HG03457 (cell line): ENCODE results near the gene ACVR1.

ENCODE experiments used
- ATAC-seq: cut with Tn5 transposase; IDR thresholded peaks from one replicate; pipeline ENCODE4 v1.9.1; 2021; ENCODE audit warnings: moderate number of reproducible peaks; ENCODE audit not compliant: unreplicated experiment

Gene ACVR1

DNA sequence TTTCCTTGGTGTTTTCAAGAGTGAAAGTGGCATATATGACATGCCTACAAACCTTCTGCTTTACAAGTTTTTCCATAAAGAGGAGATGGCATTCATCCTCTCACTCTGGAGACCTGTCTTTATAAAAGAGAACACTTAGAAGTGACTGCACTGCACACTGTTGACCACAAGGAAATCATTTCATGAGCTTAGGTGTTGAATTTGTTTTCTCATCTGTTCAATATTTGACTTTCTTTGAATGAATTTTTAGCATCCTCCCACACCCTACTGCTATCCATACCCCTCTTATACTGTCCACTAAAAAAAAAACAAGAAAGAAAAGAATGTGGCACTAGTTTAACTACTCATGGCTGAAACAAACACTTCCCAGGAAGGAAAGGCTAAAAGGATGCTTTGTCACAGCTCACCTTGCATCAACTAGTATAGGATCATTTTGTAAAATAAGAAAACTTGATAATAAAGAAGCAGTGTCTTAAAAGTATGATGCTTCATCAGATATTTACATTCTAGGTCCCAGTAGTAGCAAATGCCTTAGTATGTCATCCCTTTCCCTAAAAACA, 83.0 kb downstream of the ACVR1 start:
- ATAC-seq = no peak

DNA sequence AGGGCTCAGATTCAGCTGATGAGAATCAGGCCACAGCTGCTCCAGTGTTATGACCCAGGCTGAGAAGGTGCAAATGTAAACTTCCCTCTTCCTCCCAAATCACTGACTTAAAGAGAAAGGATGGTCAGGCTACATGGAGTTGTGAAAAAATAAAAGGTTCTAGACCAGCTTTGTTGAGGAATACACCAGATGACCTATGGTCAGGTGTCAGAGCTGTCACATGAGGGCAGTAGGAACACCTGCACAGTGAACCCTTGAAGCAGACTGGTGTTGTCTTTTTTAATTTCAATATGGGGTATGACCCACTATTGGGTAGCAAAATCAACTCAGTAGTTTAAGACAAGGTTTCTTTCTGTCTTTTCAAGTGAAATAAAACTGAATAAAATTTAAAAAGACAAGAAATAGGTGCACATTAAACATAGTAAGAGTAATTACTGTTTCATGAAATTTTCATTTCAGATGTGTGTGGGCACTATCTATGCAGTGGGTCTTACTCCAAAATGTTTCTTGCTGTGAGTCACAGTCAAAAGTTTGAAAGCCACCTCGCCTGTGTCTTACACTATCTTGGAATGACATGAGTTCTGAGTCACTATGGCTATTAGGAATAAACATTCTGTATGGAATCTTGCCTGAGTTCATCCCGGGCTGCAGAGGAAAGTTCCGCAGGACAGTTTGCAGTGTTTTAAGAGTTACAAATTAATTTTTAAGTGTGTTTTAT, 83.6 kb downstream of the ACVR1 start:
- no peak for ATAC-seq

DNA sequence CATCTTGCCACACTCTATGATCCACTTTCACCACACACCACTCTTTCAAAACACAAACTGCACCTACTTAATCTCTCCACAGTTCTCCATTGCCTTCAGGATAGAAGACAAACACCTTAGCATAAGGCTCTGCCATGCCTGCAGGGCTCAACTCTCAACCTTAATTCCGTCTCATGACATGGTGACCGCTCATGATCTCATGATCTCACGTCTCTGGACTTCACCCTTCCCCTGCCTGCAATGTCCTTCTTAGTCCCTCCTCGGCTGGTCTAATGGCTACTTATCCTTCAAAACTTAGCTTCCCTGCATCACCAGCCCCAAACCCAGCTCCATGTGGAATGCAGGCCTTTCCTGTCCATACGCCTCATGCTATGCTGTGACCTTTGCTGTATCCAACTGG, 85.3 kb downstream of the ACVR1 start:
- ATAC-seq = no peak

DNA sequence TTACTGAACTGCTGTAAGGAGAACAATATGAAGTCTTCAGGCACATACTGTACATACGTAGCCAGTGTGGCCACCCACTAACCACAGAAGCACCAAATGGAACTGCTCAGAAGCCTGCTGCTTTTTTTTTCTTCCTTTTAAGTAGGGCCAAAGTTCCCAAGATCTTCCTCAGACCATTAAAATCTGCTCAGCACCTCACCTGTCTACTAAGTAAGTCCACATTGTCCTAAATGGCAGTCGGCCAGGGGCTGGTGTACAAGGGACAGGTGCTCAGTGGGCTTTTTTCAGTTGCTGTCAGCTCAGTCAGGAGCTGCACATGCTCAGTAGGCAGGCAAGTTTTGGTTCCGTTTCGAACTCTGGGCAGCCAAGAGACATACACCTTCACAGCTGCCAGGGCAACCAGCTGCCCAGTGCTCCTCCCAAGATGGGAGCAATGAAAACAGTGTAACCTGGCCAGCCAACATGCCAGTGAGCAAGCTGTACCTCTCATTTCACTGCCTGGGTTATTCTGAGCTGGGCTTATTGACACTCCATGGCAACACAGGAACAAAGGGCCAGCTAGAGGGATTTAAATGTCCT, 86.1 kb downstream of the ACVR1 start:
- ATAC-seq = no peak

DNA sequence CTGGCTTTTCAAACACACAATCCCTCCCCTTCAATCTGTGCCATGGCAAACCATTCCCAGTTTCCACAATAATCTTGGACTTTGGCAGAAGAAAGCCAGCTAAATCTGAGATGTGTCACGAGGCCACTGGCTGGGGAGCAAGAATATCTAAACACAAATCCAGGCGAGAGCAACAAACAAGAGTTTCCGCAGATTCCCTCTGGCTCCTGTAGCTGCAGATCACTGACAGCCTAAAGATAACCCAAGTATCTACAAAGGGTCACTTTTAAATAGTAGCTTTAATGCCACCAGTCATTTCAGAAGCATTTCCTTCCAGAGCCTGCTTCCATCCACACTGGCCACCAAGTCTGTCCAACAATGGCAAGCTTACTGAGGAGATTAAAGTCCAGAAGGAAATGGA, 86.9 kb downstream of the ACVR1 start:
- ATAC-seq = no peak

DNA sequence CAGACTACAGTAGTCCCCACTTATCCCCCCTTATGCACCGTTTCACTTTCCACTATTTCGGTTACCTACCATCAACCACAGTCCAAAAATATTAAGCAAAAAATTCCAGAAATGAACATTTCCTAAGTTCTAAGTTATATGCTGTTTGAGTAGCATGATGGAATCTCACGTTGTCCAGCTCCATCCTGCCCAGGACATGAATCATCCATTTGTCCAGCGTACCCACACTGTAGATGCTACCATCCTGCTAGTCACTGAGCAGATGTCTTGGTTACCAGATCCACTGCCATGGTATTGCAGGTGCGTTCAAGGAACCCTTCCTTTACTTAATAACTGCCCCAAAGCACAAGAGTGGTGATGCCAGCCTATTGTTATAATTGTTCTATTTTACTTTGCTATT, 87.9 kb downstream of the ACVR1 start:
- no peak for ATAC-seq

DNA sequence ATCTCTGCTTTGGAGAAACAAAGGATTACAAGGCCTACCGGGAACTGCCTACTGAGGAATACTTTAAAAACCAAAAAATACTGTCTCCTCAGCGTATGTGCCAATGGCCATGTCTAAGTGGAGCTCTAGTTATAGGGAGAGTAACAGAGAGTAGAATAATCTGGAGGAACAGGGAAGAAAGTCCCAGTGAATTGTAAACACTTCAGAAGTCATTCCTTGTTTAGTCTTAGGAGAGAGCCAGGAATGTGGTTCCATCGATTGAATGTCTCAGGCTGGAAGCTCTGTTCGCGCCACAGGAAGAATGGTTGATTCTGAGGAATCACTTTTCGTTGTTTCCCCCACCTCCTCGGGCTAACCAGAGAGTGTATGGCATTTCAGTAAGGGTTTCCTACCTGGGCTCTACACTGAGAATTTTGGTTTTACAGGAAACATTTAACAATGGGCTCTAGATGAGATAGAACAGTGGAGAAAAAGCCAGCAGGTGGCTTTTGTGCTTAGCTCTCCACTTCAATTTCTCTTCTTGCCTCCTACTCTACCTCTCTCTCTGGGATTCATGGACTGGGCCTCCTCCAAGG, 88.7 kb downstream of the ACVR1 start:
- no peak for ATAC-seq

DNA sequence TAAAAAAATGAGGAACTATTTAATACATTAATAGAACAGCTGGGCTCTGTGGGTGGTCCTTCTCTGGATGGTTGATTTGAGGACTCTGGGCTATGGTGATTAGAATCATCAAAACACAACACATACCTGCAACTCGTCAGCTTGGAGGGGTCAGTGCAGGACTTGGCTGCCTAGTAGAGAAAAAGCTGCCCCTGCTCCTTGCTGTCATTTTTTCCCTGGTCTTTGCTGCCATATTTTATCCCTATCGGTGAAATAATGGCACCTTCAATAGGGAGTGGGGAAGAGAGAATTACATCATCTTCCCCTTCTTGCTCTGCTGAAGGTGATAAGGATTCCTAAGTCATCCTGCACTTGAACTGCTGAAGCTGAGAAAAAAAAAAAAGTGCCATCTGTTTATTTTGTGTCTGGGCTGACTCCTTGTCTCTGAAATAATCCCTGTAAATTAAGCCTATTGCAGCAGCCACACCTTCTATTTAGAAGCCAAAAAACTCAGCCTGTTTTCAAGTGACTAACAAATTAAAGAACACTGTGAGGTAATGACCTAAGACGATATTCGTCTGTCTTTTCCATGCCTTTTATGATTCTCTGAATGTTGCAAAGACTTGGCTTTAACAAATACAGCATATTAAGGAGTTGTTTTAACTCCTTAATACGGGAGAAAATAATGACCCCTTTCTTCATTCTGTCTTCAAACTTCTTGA, 89.3 kb downstream of the ACVR1 start:
- no peak for ATAC-seq

DNA sequence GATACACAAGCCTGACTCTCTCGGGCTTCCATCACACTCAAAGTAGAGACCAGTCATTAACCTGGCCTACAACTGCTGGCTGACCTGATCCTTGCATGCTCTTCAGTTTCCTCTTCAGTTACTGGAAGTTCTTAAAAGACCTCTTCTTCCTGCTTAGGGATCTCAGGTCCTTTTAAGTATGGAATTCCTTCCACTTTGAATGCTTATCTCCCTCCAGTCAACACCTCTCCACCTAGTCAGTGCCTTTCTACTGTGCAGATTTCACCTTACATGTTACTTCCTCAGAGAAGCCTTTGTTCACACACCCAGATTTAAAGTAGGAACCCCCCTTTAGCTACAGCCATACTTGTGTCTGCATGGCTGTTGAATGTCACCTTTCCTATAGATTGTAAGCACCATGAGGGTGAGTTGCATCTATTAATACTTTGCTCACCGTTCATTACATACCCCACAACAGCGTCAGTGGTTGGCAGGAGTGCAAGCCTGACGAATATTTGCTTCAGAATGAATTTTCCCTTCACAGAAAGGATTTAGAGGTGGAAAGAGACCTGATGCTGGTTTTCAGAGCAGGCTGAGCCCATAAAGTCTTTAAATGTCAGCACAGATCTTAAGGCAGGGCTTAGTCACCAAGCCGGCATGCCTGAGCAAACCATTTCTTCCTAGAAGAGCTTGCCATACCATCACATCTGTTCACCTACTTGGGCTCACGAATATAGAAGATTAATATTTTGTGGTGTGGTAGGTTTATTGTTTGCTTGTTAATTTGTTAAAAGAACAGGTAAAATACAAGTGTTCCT, 90.1 kb downstream of the ACVR1 start:
- no peak for ATAC-seq

DNA sequence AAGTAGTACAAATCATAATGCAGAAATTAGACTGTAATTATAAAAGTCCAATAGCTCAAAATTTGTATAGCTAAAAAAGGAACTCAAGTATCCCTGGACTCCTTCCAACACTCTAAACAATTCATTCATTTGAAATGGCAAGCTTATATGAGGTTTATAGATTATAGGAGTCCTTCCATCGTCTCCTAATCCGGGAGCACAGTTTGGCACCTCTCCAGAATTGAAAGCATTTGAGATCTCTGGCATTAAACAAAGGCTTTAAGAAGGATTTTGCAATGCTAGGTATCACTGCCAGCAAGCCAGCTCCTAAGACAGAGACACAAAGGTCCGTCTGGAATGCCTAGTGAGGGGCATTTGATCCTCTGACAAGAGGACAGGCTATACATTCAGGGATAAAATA, 90.9 kb downstream of the ACVR1 start:
- ATAC-seq = no peak

DNA sequence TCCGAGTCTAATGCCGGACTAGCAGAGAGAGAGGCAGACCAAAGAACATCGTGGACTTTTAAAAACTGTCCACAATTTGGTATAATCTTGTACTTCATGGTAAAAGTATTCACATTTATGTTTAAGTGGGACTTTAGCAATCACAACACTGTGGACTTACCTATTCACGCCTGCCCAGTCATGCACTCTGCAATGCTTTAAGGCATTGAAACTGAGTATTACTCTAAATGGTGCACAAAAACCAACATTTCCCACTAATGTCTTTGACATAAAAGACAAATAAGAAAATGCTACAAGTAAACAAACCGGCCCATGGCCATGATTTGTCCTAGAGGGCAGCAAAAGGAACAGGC, 91.3 kb downstream of the ACVR1 start:
- no peak for ATAC-seq

DNA sequence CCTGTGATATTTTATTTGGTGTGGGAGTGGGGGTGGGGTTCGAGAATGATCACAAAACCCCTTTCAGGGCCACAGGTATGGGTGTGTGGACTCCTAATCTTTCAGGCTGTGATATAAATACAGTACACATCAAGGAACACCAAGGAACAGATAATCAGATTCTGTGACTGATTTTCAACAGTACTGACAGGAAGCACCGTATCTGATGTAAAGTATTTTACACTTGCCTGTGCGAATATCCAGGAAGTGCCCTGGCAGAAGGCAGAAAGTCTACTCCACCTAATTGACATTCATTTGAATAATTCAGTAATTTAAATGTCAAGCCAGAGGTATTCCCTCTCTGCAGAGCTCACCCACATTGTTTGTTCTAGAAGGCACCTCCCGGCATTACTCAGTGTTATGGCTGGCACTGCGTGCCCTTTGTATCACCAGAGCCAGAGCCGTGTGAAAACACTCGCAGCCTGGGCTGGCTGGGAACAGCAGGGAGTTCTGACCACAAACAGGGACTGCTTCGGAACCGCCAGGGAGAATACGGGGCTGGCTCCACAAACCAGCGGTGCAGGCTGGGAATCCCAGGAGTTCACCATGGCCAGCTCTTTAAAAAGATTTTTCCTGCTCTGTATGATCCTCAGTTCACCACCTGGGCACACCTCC, 91.8 kb downstream of the ACVR1 start:
- ATAC-seq = no peak

DNA sequence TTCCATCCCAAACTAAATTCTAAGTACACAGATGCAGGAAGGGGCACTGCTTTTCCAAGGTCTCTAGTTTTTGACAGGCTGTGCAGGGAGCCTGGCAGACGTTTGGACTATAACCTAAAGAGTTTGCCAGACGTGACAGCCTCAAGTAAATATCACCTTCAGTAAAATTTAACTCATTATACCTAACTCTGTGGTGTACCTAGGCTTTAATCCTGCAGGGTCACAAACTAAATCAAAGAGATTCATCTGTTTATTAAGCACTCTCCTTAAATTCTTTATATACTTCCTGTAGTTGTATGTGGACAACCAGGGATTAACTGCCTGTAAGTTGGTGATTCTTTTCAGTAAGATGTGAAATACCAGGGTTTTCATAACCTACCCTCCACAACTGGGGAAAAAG, 92.9 kb downstream of the ACVR1 start:
- no peak for ATAC-seq

DNA sequence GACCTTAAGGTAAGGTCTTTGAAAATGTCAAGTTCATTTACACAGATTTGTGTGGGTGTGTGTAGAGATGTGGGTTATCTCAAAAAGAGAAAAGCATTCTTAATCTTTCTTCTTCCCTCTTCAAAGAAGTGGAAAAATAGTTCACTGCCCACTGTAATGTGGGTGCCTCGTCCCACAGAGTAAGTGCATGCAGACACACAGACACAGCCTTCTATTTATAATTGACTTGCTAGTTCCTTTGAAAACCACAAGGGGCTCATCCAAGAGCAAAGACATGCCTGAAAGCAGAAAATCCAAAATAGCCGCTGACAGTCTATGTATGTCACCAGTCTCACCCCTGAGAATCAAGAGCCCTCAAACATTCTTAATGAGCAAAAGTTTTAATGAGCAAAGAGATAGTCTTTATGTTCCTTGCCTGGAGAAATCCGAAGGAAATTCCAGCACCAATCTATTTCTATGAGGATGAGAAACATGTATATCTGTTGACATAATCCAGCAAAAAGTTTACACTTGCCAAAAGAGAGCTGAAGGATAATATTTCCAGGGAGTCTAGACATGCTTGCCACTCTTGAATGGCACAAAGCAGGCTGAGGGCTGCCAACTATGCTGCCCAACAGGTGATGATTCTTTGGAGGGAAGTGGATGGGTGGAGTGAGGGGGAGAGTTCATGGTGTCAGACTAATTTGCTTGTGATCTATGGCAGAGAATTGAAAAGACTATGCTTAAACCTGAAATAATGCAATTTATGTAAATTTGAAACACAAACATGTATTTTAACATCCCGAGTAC, 93.9 kb downstream of the ACVR1 start:
- ATAC-seq = no peak

DNA sequence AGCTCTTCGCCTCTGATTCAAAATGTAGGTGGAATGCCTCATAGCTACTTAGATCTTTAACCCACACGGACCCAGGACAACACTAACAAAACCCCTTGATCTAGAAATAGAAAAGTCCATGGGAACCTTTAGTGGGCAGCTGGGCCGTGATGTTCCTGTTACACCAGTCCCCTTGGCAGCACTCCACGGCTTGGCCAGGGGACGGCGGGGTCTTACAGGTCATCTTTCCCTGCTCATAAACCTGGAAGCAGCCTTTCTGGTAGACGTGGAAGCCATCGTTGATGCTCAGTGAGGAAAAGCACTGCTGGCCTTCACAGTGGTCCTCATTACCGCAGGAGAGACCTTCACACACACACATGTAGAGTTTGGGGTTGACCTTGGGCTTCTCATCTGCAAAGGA, 95.9 kb downstream of the ACVR1 start:
- ATAC-seq = no peak

DNA sequence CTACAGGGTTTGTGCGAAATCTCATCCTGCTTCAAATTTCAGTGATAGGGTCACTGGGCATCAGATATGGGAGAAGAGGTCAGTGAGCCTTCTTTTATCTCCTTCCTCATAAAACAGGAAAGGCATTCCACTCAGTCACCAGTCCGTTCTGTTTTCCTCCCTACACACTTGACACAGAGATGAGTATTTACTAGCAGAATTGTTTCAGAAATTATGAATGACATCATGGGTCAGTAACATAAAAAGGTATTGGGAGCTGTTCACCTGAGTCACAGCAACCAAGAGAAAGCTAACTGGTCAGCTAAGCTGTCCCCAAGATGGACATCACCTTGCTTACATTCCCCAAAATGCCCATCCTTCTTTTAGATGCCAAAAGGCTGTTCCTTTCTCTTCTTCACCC, 96.3 kb downstream of the ACVR1 start:
- ATAC-seq = no peak

DNA sequence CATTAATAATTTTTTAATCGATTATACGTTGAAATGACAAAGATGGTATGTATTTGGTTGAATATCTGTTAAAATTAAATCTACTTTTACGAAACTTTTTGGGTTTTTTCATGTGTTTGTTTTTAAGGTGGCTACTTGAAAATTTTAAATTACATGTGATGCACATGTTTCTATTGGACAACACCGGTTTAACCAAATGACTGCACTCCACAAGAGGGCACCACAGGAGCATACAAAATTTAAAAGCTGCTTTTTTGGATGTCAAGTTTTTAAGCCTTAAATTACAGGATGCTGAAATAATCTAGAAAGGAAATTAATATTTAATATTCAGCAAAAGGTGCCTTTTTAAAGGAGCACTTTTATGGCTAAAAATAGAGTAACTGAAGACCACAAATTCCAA, 98.7 kb downstream of the ACVR1 start:
- ATAC-seq = no peak

DNA sequence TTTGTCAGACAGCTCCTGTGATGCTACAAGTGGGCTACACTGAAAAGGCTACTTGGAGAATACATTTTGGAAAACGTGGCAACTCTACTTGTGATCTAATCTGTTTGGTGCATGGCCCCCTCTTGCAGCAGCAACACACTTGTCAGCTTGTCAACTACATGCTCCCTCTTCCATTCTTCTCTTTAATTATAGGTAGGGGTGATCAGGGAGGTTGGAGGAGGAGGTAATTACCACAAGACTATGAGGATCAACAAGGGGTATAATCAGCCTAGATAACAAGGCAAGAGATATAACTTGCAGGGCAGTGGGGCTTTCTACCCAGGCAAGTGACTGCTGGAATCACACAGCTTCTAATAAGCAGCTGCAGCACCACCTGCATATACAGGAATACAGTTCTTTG, 104.9 kb downstream of the ACVR1 start:
- ATAC-seq = no peak

DNA sequence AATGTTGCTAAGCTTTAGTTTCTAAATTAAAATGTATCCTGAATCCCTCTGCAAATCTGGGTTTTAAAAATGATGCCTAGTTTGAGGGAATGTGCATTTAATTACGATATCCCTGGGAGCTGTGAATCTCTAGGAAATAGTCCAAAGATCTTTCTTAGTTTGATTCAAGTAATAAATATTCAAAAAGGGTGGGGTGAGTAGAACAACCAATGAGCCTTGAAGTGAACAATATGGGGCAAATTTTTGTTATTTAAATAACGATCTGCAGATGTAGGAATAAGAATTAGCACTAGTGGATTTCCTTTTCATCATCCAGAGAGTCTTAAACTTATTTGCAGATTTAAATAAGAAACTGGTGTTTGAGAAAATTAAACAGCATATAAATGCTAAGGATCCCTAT, 106.3 kb downstream of the ACVR1 start:
- ATAC-seq = no peak

DNA sequence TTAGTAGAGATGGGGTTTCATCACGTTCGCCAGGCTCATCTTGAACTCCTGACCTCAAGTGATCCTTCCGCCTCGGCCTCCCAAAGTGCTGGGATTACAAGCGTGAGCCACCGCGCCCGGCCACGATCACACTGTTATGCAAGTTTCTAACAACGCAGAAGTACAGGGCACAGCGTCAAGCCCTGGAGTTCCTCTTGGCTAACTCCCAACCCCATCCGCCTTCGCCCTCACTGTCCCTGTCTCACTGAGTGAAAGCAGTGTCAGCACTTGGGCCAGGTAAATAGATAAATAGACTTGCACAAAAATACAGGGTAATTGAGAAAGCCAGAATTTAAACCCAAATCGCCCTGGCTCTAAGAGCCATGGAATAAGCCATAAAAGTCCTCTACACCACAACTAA, 111.7 kb downstream of the ACVR1 start:
- ATAC-seq = no peak
